Stimulated activated CD8-positive, alpha-beta memory T cell treated with anti-CD3 and anti-CD28 coated beads, Interleukin-15, amount 100 ng/mL, for 24 hours (primary cell): ENCODE measurements around the gene ATP8A2.
"Not testable (repeated sequence)": the region's sequence is repeated elsewhere in the genome, so short reads cannot be mapped to it uniquely, and the experiment has no call there.

Experiments used
- DNase-seq: peaks from one replicate; pipeline ENCODE4 v3.0.0-alpha.2; 2020; ENCODE audit warnings: low read depth

ATP8A2 gene

DNA sequence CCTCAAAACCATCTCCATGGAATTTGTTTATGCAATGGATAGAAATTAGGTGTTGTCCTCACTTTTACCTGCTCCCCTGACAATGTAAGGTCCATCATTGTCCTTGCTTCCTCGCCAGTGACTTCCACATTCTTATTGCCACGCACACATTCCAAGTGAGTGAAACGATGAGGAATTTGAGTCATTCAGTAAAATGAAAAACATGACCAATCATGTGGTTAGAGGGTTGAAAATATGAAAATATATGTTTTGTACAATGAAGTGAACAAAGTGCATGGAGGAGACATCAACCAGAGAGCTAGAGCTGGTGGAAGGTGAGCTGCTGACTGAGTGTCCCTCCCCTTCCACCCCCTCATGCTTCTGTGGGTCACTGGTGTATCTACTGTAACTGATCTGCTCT lies 91.7 kb downstream of the ATP8A2 start:
- DNase-seq = no peak

DNA sequence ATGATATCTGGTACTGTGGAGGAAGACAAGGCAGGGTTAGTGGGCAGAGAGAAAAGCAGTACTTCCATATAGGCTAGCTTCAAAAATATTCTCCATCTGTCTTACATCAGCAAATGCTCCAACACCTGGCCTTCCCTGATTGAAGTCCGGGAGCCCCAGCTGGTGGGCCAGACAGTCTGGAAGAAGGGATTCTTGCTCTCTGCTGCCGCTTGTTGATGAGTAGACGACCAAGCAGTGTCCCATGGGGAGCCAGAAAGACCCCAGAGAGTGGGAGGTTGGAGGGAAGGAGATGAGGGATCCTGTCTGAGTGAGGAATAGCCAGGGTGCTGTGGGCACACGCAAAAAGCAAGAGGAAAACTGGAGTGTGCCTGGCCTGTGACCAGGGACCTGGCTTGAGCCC lies 95.1 kb downstream of the ATP8A2 start:
- DNase-seq = no peak

- DNase-seq = no peak
These were observed 96.8 kb downstream of the ATP8A2 start for GRCh38 chr13:25468325-25469168.

GRCh38 chr13:25469169-25469525 lies 97.4 kb downstream of the ATP8A2 start:
- no peak for DNase-seq

GRCh38 chr13:25473864-25474263 lies 102.1 kb downstream of the ATP8A2 start:
- no peak for DNase-seq

- DNase-seq = no peak
These were observed 106.4 kb downstream of the ATP8A2 start for GRCh38 chr13:25478186-25478585.

DNA sequence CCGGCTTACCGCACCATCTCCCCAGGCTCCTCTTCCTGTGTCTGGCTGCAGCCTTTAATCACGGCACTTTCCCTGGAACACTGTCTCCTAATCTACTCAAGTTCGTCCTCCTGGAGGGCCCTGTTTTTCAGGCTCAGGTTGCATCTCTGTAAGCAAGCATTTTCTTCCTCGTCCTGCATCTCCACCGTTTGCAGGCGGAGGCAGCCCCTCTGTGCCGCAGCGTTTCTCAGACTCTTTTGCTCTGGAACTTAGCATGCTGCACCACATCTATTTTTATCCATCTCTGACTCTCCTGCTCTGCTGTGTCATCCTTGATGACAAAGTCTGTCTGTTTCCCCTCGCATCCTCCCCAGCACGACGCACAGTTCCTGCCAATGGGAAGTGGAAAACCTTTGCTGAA lies 117.5 kb downstream of the ATP8A2 start:
- DNase-seq = no peak

DNA sequence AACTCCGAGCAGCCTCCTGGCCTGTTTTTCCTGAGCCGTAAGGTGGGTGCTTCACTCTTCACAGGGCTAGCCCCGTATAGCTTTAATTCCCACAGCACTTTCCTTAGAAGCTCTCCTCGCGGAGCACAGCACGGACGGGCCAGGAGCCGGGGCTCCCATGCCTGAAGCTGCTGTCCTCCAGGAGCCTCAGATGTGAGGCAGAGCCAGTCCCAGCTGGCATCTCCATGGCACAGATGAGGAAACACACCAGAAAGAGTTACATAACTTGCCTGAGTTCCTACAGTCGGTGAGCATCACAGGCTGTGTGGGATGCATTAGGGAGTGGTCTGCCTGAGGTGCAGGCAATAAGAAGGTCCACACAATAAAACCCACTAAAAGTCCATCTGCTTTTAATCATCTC lies 118.5 kb downstream of the ATP8A2 start:
- DNase-seq = no peak

DNA sequence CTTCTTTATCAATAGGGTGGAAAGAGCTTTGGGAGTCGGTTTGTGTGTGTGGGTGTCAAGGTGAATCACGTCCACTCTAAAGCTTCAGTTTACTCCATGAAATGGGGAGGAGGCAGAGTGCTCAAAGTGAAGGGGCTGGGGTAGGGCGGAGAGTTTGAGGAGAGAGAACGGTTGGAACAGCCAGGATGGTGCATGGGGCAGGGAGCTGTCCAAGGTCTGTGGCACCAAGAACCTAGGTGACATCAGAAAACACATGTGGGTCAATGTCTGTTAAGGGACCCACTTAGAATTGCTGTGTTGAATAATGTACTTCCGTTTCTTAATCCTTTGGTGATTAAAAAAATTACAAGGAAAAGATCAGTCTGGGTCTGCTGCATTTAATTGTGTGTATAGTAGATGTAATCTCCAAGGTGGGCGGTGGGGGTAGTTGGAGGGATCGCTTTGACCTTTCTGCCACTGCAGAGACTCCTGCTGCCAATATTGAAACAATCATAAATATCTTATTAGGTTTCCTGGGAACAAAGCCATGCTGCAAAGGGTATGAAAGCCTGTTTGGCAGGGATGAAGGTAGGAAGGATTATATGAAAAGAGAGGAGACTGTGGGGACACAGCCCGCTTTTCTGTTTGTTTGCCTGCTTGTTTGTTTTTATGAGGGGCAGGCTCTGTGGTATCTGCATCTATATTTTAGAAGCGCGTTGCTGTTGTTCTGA lies 122.3 kb downstream of the ATP8A2 start:
- no peak for DNase-seq

GRCh38 chr13:25494698-25495411 lies 123.1 kb downstream of the ATP8A2 start:
- no peak for DNase-seq

DNA sequence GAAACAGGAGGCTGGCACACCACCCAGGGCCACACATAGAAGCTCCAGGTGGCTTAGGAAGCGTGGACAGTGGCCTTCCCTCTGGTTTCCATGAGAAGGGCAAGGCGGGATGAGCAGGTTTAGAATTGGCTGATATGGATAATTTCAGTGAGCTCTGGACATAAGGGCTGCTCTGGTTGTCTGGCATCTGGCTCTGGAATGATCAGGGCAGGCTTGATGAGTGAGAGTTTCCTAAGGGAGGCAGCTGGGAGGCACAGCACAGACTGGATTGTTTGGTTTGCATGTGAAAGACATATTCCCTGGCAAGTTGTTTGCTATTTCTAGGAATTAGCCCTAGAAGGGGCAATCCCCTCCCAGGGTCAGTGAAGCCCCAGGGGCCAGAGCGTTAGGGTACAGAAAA lies 129.5 kb downstream of the ATP8A2 start:
- DNase-seq = no peak

GRCh38 chr13:25502031-25502430 lies 130.3 kb downstream of the ATP8A2 start:
- DNase-seq = no peak

GRCh38 chr13:25502551-25502950 lies 130.8 kb downstream of the ATP8A2 start:
- DNase-seq = no peak

DNA sequence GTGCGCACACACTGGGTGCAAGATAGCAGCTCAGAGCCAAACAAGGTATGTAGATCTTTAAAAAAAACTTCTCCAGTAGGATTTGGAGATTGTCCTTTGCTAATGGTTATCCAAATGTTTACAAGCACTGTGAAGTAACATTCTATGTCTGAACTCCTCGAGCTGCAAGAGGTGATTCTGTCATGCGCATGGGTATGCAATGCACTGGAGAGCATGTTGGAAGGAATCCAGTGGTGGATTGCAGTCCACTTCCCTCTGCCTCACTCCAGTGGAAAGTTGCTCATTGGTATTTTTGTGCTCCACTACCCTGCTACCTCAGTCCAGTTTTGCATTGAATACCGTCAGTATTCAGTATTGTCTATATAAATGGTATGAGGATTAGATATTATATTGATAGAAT lies 132.1 kb downstream of the ATP8A2 start:
- no peak for DNase-seq

DNA sequence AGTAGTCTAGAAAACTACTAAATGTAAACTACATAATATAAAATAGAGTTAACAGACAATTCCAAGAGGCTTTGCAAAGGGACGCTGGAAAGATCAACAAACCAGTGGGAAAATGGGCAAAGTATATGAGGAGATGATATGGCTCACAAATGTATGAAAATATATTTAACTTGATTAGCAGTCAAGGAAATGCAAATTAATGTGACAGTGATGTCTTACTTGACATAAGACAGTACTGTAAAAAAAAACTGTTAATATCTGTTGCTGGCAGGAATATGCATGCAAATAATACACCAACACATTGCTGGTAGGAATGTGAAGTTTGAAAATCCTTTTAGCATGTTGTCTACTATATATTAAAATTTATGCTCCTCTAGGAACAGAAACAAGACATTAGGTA lies 136.1 kb downstream of the ATP8A2 start:
- DNase-seq = no peak

DNA sequence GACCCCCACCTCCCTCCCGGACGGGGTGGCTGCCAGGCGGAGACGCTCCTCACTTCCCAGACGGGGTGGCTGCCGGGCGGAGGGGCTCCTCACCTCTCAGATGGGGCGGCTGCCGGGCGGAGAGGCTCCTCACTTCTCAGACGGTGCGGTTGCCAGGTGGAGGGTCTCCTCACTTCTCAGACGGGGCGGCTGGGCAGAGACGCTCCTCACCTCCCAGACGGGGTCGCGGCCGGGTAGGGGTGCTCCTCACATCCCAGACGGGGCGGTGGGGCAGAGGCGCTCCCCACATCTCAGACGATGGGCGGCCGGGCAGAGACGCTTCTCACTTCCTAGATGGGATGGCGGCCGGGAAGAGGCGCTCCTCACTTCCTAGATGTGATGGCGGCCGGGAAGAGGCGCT lies 141.3 kb downstream of the ATP8A2 start:
- not testable (repeated sequence) for DNase-seq

- DNase-seq = no peak
These were observed 146.7 kb downstream of the ATP8A2 start for GRCh38 chr13:25518441-25518840.

DNA sequence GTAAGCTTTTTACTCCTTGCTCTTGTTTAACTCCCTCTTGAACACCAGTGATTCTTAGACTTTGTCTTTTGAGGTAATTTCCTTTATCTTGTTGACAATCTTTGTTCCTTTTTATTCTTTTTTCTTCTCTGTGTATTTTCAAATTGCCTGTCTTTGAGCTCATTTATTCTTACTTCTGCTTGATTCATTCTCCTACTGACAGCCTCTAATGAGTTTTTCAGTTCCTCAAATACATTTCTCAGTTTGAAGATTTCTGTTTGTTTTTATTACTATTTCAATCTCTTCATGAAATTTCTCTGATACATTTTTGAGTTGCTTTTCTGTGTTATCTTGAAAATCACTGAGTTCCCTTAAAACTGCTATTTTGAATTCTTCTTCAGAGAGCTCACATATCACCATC lies 154.1 kb downstream of the ATP8A2 start:
- DNase-seq = no peak

DNA sequence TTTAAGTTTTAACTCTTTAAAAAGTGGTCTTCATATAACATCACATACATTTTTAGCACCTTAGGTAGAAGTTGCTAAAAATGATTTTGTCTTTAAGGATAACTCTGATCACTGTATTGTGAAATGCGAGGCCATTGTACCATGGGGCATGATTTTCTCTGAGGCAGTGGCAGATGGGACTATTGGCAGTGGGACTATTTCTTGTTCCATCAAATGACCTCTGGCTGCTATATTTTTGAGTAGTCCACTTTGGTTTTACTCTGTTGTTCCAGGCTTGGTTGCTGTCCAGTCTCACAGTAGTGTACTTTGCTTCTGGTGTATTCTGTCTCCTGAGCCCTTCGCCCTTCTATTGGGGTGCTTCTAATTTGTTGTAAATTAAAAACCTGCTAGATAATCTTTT lies 156.5 kb downstream of the ATP8A2 start:
- DNase-seq = no peak

DNA sequence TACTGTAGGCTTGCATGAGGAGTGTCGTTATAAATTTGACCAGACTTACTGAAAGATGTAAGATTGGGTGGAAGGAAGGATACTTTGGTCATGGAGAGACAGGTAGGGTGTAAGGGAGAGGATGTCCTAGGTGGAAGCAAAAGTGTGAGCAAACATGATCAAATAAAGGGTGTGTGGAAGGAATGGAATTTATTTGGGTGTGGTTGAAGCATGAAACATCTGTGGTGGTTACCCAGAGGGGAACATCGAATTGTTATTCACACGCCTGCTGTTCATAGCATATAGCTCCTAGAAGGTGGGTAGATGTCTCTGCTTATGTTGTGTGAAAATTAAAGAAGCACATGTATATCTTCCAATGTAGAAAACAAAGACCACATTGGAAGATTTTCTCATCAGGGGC lies 157.7 kb downstream of the ATP8A2 start:
- no peak for DNase-seq

DNA sequence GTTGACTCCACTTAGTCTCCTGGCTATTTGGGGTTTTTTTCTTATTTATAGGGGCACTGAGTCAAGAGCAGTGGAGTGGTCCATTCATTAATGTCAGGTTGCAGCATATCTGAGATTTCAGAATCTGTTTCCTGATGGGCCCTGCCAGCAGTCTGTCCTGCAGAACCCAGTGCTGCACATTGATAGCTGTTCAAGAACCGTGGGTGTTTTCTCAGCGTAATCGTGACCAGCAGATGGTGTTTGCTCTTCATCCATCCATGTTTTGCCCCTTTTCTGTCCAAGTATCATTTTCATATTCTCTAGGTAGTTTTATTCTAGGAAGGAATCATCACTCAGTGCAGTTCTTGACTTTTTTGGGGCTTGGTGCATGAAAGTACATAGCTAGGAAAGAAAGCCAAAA lies 166.5 kb downstream of the ATP8A2 start:
- no peak for DNase-seq

DNA sequence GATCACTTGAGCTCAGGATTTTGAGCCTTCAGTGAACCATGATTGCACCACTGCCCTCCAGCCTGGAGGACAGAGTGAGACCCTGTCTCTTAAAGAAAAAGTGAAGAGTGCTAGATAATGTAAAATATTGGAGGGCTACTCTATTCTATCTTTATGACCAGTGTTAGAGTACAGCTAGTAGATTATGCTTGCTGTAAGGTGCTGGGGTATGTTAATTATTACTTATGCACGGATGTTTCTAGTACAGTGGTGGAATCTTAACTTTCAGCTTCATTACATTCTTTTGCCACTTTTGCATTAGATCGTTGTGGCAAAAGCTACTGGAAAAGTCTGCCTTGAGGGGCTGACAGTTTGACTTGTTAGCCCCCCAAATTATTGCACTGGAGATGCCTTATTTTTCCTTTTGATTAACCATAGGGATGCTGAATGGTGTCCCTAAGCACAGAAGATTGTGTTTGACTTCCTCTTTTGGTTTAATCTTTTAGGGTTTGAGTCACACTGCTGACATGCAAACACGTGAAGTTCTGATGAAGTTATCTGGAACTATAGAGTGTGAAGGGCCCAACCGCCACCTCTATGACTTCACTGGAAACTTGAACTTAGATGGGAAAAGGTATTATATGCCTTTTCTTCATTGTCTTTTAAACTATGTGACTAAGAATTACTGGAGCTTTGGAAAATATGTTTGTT lies 169.8 kb downstream of the ATP8A2 start:
- DNase-seq = no peak
